ENCODE results near the gene PPAT.
"Not testable (repeated sequence)": the region's sequence is repeated elsewhere in the genome, so short reads cannot be mapped to it uniquely, and the experiment has no call there.

The PPAT gene

GRCh38 chr4:56386091-56386490 is 49.3 kb downstream of the PPAT start:
- DNase-seq (ENCODE audit: low read depth): no peak

- DNase-seq (ENCODE audit: low read depth): no peak
Observed at GRCh38 chr4:56375458-56375857, 60.0 kb downstream of the PPAT start.

- no peak for DNase-seq (ENCODE audit: low read depth)
Observed at GRCh38 chr4:56374956-56375355, 60.5 kb downstream of the PPAT start.

GRCh38 chr4:56372774-56373173 is 62.6 kb downstream of the PPAT start:
- DNase-seq (ENCODE audit: low read depth): no peak

GRCh38 chr4:56371426-56372220 is 63.8 kb downstream of the PPAT start:
- DNase-seq (ENCODE audit: low read depth): no peak

GRCh38 chr4:56370377-56370776 is 65.0 kb downstream of the PPAT start:
- DNase-seq (ENCODE audit: low read depth): no peak

- not testable (repeated sequence) for DNase-seq (ENCODE audit: low read depth)
Observed at GRCh38 chr4:56362981-56363380, 72.4 kb downstream of the PPAT start.

- no peak for DNase-seq (ENCODE audit: low read depth)
Observed at GRCh38 chr4:56360071-56360470, 75.3 kb downstream of the PPAT start.

- DNase-seq (ENCODE audit: low read depth): no peak
Observed at GRCh38 chr4:56356650-56357049, 78.8 kb downstream of the PPAT start.

GRCh38 chr4:56348576-56348975 is 86.8 kb downstream of the PPAT start:
- DNase-seq (ENCODE audit: low read depth): no peak

GRCh38 chr4:56345458-56345857 is 90.0 kb downstream of the PPAT start:
- DNase-seq (ENCODE audit: low read depth): no peak
